ENCODE data around the gene TEX12.
"Not testable (repeated sequence)": the region's sequence is repeated elsewhere in the genome, so short reads cannot be mapped to it uniquely, and the experiment has no call there.

The TEX12 gene

DNA sequence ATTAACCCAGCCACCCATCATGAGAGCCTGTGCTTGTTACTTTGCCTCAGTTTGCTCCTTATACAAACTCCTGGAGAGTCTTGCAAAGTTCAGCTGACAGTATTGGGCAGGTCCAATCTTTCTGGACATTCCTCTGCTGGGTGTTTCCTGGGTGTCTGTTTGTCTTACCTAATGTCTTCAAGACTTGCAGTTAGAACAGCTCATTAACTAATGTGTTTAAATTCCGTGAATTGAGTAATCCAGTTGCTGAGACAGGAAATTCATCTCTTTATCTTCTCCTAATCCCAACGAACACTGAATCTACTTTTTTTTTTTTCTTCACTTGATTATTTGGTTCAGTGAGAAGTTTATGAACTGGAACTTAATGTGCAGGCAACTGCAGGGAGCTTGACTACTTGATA lies 28.8 kb downstream of the TEX12 start:
- DNase-seq (ENCODE audit: extremely low read depth, insufficient read length) = no peak
- no peak for TF ChIP-seq CTCF (IDR thresholded peaks at IDR 0.05; ENCODE audit: insufficient read depth, low read length, poor library complexity, severe bottlenecking)
- Histone ChIP-seq H3K4me3 (replicated peaks; ENCODE audit: low read depth, low read length) (no peak overlapping the region), H3K36me3 (ENCODE audit: control insufficient read depth, insufficient read depth, low read length) (no peaks in the 10 kb centered on the region), H3K27me3 (replicated peaks; ENCODE audit: control insufficient read depth, insufficient read depth, low read length) (no peaks in the 10 kb centered on the region)

DNA sequence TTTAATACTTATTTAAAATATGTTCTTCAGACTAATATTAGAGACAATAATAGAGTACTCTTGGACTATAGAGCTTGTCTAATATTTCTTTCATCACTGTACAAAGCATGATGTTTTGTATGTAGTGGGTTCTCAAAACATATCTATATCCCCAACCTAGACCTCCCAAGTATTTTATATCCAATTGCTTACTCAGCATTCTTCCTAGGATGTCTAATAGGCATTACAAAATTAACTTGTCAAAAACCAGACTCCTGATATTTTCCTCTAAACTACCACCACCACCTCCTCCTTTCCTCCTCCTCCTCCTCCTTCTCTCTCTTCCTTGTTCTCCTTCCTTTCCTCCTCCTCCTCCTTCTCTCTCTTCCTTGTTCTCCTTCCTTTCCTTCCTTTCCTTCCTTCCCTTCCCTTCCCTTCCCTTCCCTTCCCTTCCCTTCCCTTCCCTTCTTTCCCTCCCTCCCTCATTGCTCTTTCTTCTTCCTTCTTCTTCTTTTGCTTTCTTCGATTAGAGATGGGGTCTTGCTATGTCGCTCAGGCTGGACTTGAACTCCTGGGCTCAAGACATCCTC lies 29.4 kb downstream of the TEX12 start:
- Histone ChIP-seq H3K36me3 (ENCODE audit: control insufficient read depth, insufficient read depth, low read length) (no peaks in the 10 kb centered on the region), H3K4me3 (replicated peaks; ENCODE audit: low read depth, low read length) (no peak overlapping the region), H3K27me3 (replicated peaks; ENCODE audit: control insufficient read depth, insufficient read depth, low read length) (no peaks in the 10 kb centered on the region)
- TF ChIP-seq CTCF (IDR thresholded peaks at IDR 0.05; ENCODE audit: insufficient read depth, low read length, poor library complexity, severe bottlenecking) = no peak
- DNase-seq (ENCODE audit: extremely low read depth, insufficient read length) = no peak

- not testable (repeated sequence) for H3K4me3 ChIP-seq (replicated peaks; ENCODE audit: low read depth, low read length); H3K36me3 ChIP-seq (ENCODE audit: control insufficient read depth, insufficient read depth, low read length); H3K27me3 ChIP-seq (replicated peaks; ENCODE audit: control insufficient read depth, insufficient read depth, low read length); DNase-seq (ENCODE audit: extremely low read depth, insufficient read length)
Measured at GRCh38 chr11:112199101-112199500, 31.9 kb downstream of the TEX12 start.

DNA sequence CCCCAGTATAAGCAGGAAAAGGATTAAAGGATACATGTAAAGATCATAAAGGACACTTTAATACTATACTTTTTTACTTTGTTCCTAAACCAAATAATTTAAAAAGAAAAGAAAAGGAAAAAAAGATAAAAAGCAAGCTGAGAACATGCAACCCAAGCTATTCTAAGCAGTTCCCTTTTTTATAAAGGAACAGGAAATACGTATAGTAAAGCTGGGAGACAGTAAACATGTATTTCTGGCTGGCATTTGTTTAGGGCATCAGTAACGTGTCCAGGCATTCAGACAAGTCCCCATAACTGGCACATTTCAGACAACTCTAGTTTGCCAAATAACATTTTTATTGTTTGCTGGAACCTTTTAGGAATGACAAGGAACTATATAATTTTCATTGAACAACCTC lies 33.1 kb downstream of the TEX12 start:
- TF ChIP-seq CTCF (IDR thresholded peaks at IDR 0.05; ENCODE audit: insufficient read depth, low read length, poor library complexity, severe bottlenecking) = no peak
- no peaks in the 10 kb centered on the region for H3K36me3 ChIP-seq (ENCODE audit: control insufficient read depth, insufficient read depth, low read length)
- no peak for DNase-seq (ENCODE audit: extremely low read depth, insufficient read length)
- H3K4me3 ChIP-seq (replicated peaks; ENCODE audit: low read depth, low read length) = no peak overlapping the region
- H3K27me3 ChIP-seq (replicated peaks; ENCODE audit: control insufficient read depth, insufficient read depth, low read length) = no peaks in the 10 kb centered on the region

- Histone ChIP-seq H3K36me3 (ENCODE audit: control insufficient read depth, insufficient read depth, low read length) (no peaks in the 10 kb centered on the region), H3K4me3 (replicated peaks; ENCODE audit: low read depth, low read length) (no peak overlapping the region), H3K27me3 (replicated peaks; ENCODE audit: control insufficient read depth, insufficient read depth, low read length) (no peaks in the 10 kb centered on the region)
- TF ChIP-seq CTCF (IDR thresholded peaks at IDR 0.05; ENCODE audit: insufficient read depth, low read length, poor library complexity, severe bottlenecking) = no peak
- no peak for DNase-seq (ENCODE audit: extremely low read depth, insufficient read length)
Measured at GRCh38 chr11:112206071-112206470, 38.9 kb downstream of the TEX12 start.

- DNase-seq (ENCODE audit: extremely low read depth, insufficient read length) = no peak
Measured at GRCh38 chr11:112210890-112211289, 43.7 kb downstream of the TEX12 start.

More at GRCh38 chr11:112210890-112211289, 43.7 kb downstream of the TEX12 start:
- H3K4me3 ChIP-seq (replicated peaks; ENCODE audit: low read depth, low read length) = no peak overlapping the region
- no peak for TF ChIP-seq CTCF (IDR thresholded peaks at IDR 0.05; ENCODE audit: insufficient read depth, low read length, poor library complexity, severe bottlenecking)
- H3K36me3 ChIP-seq (ENCODE audit: control insufficient read depth, insufficient read depth, low read length) = no peaks in the 10 kb centered on the region
- no peaks in the 10 kb centered on the region for H3K27me3 ChIP-seq (replicated peaks; ENCODE audit: control insufficient read depth, insufficient read depth, low read length)
